ENCODE results near the gene GAREM1.

GAREM1 gene

GRCh38 chr18:32258558-32259204 is 212.0 kb downstream of the GAREM1 start:
- in situ Hi-C loops (cut with MboI; ENCODE audit: low sequenced_read_pairs, unreplicated experiment): no loop called here
- no peak for TF ChIP-seq CTCF (IDR thresholded peaks at IDR 0.05; ENCODE audit: borderline replicate concordance, control extremely low read depth, extremely low read depth, insufficient read depth, missing control alignments)
- no peak for DNase-seq (ENCODE audit: low spot score)

- TF ChIP-seq CTCF (IDR thresholded peaks at IDR 0.05; ENCODE audit: borderline replicate concordance, control extremely low read depth, extremely low read depth, insufficient read depth, missing control alignments): no peak
- in situ Hi-C loops (cut with MboI; ENCODE audit: low sequenced_read_pairs, unreplicated experiment): no loop called here
- DNase-seq (ENCODE audit: low spot score): no peak
These were observed 212.5 kb downstream of the GAREM1 start for GRCh38 chr18:32258148-32258547.

- no peak for TF ChIP-seq CTCF (IDR thresholded peaks at IDR 0.05; ENCODE audit: borderline replicate concordance, control extremely low read depth, extremely low read depth, insufficient read depth, missing control alignments)
- DNase-seq (ENCODE audit: low spot score): no peak
- in situ Hi-C loops (cut with MboI; ENCODE audit: low sequenced_read_pairs, unreplicated experiment): no loop called here
These were observed 213.4 kb downstream of the GAREM1 start for GRCh38 chr18:32257084-32257785.

GRCh38 chr18:32255570-32255969 is 215.1 kb downstream of the GAREM1 start:
- no peak for DNase-seq (ENCODE audit: low spot score)
- TF ChIP-seq CTCF (IDR thresholded peaks at IDR 0.05; ENCODE audit: borderline replicate concordance, control extremely low read depth, extremely low read depth, insufficient read depth, missing control alignments): no peak
- in situ Hi-C loops (cut with MboI; ENCODE audit: low sequenced_read_pairs, unreplicated experiment): no loop called here

GRCh38 chr18:32252141-32252860 is 218.4 kb downstream of the GAREM1 start:
- no peak for DNase-seq (ENCODE audit: low spot score)
- TF ChIP-seq CTCF (IDR thresholded peaks at IDR 0.05; ENCODE audit: borderline replicate concordance, control extremely low read depth, extremely low read depth, insufficient read depth, missing control alignments): no peak
- in situ Hi-C loops (cut with MboI; ENCODE audit: low sequenced_read_pairs, unreplicated experiment): no loop called here

GRCh38 chr18:32251466-32251865 is 219.2 kb downstream of the GAREM1 start:
- no peak for DNase-seq (ENCODE audit: low spot score)
- in situ Hi-C loops (cut with MboI; ENCODE audit: low sequenced_read_pairs, unreplicated experiment): no loop called here
- TF ChIP-seq CTCF (IDR thresholded peaks at IDR 0.05; ENCODE audit: borderline replicate concordance, control extremely low read depth, extremely low read depth, insufficient read depth, missing control alignments): no peak
